Upper lobe of left lung (tissue), 6 donors: ENCODE measurements around the gene SKIL. TPM values are rescaled to one million over a fixed set of nuclear protein-coding genes. Genes with fewer than 3 reads are reported as not detected.
A peak's percentile ranks its signal among the peaks of the same experiment; 100 is the strongest.

Experiments used
- ATAC-seq, 2 donors: fragments of 200-7000 bp; cut with Tn5 transposase; one replicate each; pipeline ENCODE4 v1.9.1; 2022; ENCODE audit warnings: mild to moderate bottlenecking in 2 of 2, moderate library complexity in 2 of 2; ENCODE audit not compliant: low FRiP score in 2 of 2
- DNase-seq, 2 donors: peaks; one replicate each; pipeline ENCODE4 v3.0.0-alpha.2; 2019 to 2020
- H3K27ac ChIP-seq, 4 donors: fragments of 200-600 bp; sonication (generic); one replicate each; pipeline ENCODE4 v1.5.1; 2016 to 2019
- H3K27me3 ChIP-seq, 4 donors: fragments of 200-600 bp; sonication (generic); one replicate each; pipeline ENCODE4 v1.5.1; 2017 to 2019
- H3K36me3 ChIP-seq, 4 donors: fragments of 200-600 bp; sonication (generic); one replicate each; pipeline ENCODE4 v1.5.1; 2016 to 2019
- H3K4me1 ChIP-seq, 4 donors: fragments of 200-600 bp; sonication (generic); one replicate each; pipeline ENCODE4 v1.5.1; 2018 to 2019
- H3K4me3 ChIP-seq, 4 donors: fragments of 200-600 bp; sonication (generic); one replicate each; pipeline ENCODE4 v1.5.1; 2017 to 2019; ENCODE audit warnings: mild to moderate bottlenecking in 2 of 4, moderate library complexity in 1 of 4
- H3K9me3 ChIP-seq, 4 donors: fragments of 200-600 bp; sonication (generic); one replicate each; pipeline ENCODE4 v1.5.1; 2018 to 2019
- EP300 ChIP-seq, 4 donors: sonication (generic); formaldehyde crosslinking; IDR thresholded peaks; one replicate each; pipeline ENCODE4 v1.5.1; 2017; ENCODE audit warnings: antibody characterized with exemption in 4 of 4, control low read depth in 2 of 4
- POLR2A ChIP-seq, 4 donors: fragments of 450-650 bp; IDR thresholded peaks; one replicate each; pipeline ENCODE4 v1.5.1; 2016 to 2017; ENCODE audit warnings: antibody characterized with exemption in 4 of 4, mild to moderate bottlenecking in 2 of 4
- POLR2AphosphoS5 ChIP-seq, 2 donors: sonication (generic); formaldehyde crosslinking; IDR thresholded peaks; one replicate each; pipeline ENCODE4 v1.5.1; 2017; ENCODE audit warnings: antibody characterized with exemption in 2 of 2
- WGBS, 2 donors: methylation state at CpG; one replicate each; pipeline ENCODE4 v1.1.5; 2017 to 2018; 5-methylcytosine and 5-hydroxymethylcytosine counted together
- total RNA-seq, 6 donors: library from RNA; depleted of rRNA in 4 of 6; stranded (reverse); fragments of >200 nt in 4 of 6; gene quantifications; one replicate each; pipeline versions ENCODE4 v1.1.0 to v1.2.1, GENCODE V29; 2016 to 2021
- TF ChIP-seq, protein P1 (sequence below), 6 experiments: fragments of 450-650 bp in 4 of 6; fragments of 200-600 bp in 2 of 6; sonication (generic) in 2 of 6; IDR thresholded peaks; one replicate each; pipeline ENCODE4 v1.5.1; 2016 to 2019; ENCODE audit warnings: antibody characterized with exemption in 6 of 6
- donor health status: DM: no; HTN: no; CAD: no; lungs with moderate emphysema.
- donor health status: DM: no; HTN: yes; CAD: no; lungs with severe emphysema.

Gene SKIL
- total RNA-seq, 6 donors from 2014 or later = 26.2 to 80.8 (median 69.3) TPM

DNA sequence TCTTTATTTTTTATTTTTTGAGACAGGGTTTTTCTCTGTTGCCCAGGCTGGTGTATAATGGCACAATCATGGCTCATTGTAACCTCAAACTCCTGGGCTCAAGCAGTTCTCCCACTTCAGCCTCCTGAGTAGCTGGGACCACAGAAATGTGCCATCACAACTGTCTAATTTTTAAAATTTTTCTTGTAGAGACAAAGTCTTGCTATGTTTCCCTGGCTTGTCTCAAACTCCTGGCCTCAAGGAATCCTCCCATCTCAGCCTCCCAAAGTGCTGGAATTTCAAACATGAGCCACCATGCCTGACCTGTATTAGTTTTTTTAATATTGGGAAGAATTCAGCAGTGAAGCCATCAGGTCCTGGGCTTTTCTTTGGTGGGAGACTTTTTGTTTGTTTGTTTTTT is 47.6 kb downstream of the SKIL start:
- H3K27ac ChIP-seq = no peak overlapping the region
- no peaks in the 10 kb centered on the region for H3K9me3 ChIP-seq
- H3K36me3 ChIP-seq = no peaks in the 10 kb centered on the region
- ATAC-seq (no peak), DNase-seq (no peak)
- H3K4me1 ChIP-seq = no peaks in the 10 kb centered on the region
- H3K4me3 ChIP-seq = no peak overlapping the region
- TF ChIP-seq, protein P1, sequence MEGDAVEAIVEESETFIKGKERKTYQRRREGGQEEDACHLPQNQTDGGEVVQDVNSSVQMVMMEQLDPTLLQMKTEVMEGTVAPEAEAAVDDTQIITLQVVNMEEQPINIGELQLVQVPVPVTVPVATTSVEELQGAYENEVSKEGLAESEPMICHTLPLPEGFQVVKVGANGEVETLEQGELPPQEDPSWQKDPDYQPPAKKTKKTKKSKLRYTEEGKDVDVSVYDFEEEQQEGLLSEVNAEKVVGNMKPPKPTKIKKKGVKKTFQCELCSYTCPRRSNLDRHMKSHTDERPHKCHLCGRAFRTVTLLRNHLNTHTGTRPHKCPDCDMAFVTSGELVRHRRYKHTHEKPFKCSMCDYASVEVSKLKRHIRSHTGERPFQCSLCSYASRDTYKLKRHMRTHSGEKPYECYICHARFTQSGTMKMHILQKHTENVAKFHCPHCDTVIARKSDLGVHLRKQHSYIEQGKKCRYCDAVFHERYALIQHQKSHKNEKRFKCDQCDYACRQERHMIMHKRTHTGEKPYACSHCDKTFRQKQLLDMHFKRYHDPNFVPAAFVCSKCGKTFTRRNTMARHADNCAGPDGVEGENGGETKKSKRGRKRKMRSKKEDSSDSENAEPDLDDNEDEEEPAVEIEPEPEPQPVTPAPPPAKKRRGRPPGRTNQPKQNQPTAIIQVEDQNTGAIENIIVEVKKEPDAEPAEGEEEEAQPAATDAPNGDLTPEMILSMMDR (IDR thresholded peaks at IDR 0.05) = no peak
- TF ChIP-seq POLR2AphosphoS5 (IDR thresholded peaks at IDR 0.05) (no peak), POLR2A (IDR thresholded peaks at IDR 0.05) (no peak), EP300 (IDR thresholded peaks at IDR 0.05) (no peak)
- no peaks in the 10 kb centered on the region for H3K27me3 ChIP-seq

DNA sequence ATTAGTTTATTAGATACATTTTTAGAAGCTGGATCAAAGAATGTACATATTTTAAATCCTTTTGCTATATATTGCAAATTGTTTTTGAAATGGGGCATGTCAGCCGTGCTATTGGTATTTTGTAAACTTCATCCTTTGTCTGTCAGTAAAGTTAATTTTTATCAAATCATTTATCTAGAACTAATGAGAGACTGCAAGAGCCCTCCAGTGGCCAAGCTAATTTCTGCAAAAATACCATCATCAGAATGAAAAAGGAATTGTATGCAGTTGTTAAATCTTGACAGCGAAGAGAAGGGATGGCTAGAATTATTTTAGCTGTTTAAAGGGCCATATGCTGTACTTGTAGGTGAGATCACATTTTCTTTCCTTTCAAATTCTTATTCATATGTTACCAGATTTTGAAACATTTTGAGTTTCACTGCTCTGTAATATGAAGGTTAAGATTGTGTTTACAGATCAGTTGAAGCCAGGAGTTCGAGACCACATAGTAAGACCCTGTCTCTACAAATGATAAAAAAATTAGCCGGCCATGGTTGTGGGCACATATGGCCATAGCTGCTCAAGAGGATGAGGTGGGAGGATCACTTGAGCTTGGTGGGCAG is 53.0 kb downstream of the SKIL start:
- 51 to 62% methylated on average over 4 of the region's 4 CpGs for WGBS, 2 donors
- Histone ChIP-seq H3K27ac (no peak overlapping the region), H3K4me1 (no peaks in the 10 kb centered on the region), H3K27me3 (no peaks in the 10 kb centered on the region), H3K4me3 (no peak overlapping the region), H3K9me3 (no peaks in the 10 kb centered on the region), H3K36me3 (no peaks in the 10 kb centered on the region)
- DNase-seq = no peak
- ATAC-seq = no peak
- no peak for TF ChIP-seq POLR2AphosphoS5 (IDR thresholded peaks at IDR 0.05)
- TF ChIP-seq, protein P1 (IDR thresholded peaks at IDR 0.05) = peak in 5 of 6 experiments; percentile 11 to 47 (median 38)

DNA sequence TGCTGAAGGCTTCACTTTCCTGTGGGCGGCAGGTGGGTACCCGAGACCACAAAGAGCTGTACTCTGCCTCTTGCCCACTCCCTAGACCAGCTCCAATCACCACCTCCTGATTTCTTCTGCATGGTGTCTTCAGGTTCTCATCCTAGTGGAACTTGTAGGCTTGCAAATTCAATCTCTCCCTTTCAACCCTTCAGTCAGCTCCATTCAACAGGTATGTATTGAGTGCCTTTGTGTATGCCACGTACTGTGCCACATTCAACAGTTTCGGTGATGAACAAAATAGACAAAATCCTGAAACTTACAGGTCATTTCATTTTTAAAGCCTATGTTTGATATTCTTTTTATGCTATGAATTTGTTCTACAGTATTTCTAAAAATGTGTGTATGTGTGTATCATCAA is 55.8 kb downstream of the SKIL start:
- Histone ChIP-seq H3K36me3 (no peaks in the 10 kb centered on the region), H3K4me3 (no peak overlapping the region), H3K4me1 (peaks cover 1 to 5% (median 2%) of the 10 kb centered on the region in 4 donors), H3K9me3 (no peaks in the 10 kb centered on the region), H3K27ac (no peak overlapping the region), H3K27me3 (peaks cover 0 to 1% (median under 1%) of the 10 kb centered on the region in 4 donors)
- ATAC-seq = no peak
- 95 to 97% methylated on average over 4 of the region's 4 CpGs for WGBS, 2 donors
- TF ChIP-seq POLR2AphosphoS5 (IDR thresholded peaks at IDR 0.05) = no peak
- TF ChIP-seq, protein P1 (IDR thresholded peaks at IDR 0.05) = no peak
- TF ChIP-seq EP300 (IDR thresholded peaks at IDR 0.05) = no peak
- TF ChIP-seq POLR2A (IDR thresholded peaks at IDR 0.05) = no peak
- DNase-seq = no peak

DNA sequence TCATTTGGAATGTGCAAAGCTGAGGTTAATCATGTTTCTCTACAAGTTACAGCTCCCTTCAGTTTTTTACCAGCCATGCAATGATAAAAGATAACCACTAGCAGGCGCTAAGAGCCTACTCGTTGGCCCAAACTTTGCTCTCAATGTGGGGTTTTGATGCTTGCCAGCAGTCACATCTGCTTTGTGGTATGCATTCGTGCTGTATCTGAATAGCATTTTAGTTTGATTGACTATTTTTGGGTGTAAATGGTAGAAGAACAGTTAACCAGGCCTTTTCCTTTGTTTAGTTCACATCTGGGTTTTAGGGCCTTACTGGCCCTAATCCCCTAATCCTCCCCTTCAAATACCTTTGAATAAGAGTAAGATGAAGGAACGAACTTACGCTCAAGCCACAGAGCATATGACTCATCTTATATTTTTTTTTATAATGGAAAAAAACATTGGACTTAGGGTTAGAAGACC is 56.7 kb downstream of the SKIL start:
- TF ChIP-seq, protein P1 (IDR thresholded peaks at IDR 0.05) = peak; percentile 53 to 88 (median 84)
- no peak for TF ChIP-seq EP300 (IDR thresholded peaks at IDR 0.05)
- no peaks in the 10 kb centered on the region for H3K9me3 ChIP-seq
- 31 to 35% methylated on average over 5 of the region's 5 CpGs for WGBS, 2 donors
- H3K36me3 ChIP-seq = no peaks in the 10 kb centered on the region
- peak in 1 of 2 donors; percentile 35 for DNase-seq
- H3K27ac ChIP-seq = no peak overlapping the region
- peaks cover 0 to 11% (median 8%) of the 10 kb centered on the region in 4 donors for H3K27me3 ChIP-seq
- peak; percentile 66 to 81 for ATAC-seq
- no peak overlapping the region for H3K4me3 ChIP-seq
- peaks cover 10 to 14% (median 12%) of the 10 kb centered on the region in 4 donors for H3K4me1 ChIP-seq

DNA sequence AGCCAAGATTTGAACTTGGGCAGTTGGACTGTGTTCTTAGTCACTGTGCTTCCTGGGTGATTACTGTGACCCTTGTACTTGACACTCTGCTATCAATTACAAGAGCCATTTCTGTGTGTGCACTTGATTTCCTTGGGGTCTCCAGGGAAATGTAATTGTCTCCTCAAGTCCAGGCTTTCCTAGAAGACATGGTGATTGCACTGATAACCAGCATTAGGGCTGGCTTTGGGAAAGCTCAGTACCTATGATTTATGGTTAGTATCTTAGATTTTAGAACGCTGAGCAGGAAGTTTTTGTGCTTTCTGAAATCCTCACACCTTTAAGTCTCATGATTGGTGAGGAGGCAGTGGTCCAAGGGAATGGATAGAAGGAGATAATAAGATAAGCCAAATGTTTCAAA is 59.6 kb downstream of the SKIL start:
- peaks cover 0 to 20% (median 14%) of the 10 kb centered on the region in 4 donors for H3K27me3 ChIP-seq
- DNase-seq = no peak
- H3K27ac ChIP-seq = no peak overlapping the region
- no peak for TF ChIP-seq POLR2A (IDR thresholded peaks at IDR 0.05)
- TF ChIP-seq POLR2AphosphoS5 (IDR thresholded peaks at IDR 0.05) = no peak
- no peak for TF ChIP-seq EP300 (IDR thresholded peaks at IDR 0.05)
- TF ChIP-seq, protein P1 (IDR thresholded peaks at IDR 0.05) = no peak
- WGBS, 2 donors = 70 to 83% methylated on average over 1 of the region's 1 CpG
- H3K4me3 ChIP-seq = no peak overlapping the region
- no peak for ATAC-seq
- no peaks in the 10 kb centered on the region for H3K9me3 ChIP-seq
- no peaks in the 10 kb centered on the region for H3K36me3 ChIP-seq
- H3K4me1 ChIP-seq = peaks cover 17 to 24% (median 20%) of the 10 kb centered on the region in 4 donors
